ENCODE measurements around the gene SLC41A3.

The SLC41A3 gene

GRCh38 chr3:126053949-126054569, 29.9 kb downstream of the SLC41A3 start:
- Histone ChIP-seq H3K4me1 (ENCODE audit: control insufficient read depth, low read length) (peaks cover 9% of the 10 kb centered on the region), H3K9me3 (ENCODE audit: control insufficient read depth, insufficient read depth, low read length) (no peaks in the 10 kb centered on the region), H3F3A (ENCODE audit: control insufficient read depth, insufficient read depth) (no peaks in the 10 kb centered on the region), H3K9me2 (replicated peaks; ENCODE audit: control insufficient read depth, low read length) (no peaks in the 10 kb centered on the region), H3K4me2 (ENCODE audit: low read length) (no peak overlapping the region), H3K79me2 (ENCODE audit: control insufficient read depth, low read length) (no peaks in the 10 kb centered on the region), H4K20me1 (ENCODE audit: control insufficient read depth, insufficient read depth, low read depth, low read length) (no peaks in the 10 kb centered on the region), H3K36me3 (ENCODE audit: control insufficient read depth, low read length) (no peaks in the 10 kb centered on the region), H3K4me3 (ENCODE audit: low read length) (no peak overlapping the region), H3K27ac (ENCODE audit: low read depth, low read length) (no peak overlapping the region), H3K27me3 (ENCODE audit: control insufficient read depth, low read length) (no peaks in the 10 kb centered on the region)
- TF ChIP-seq, protein P1, sequence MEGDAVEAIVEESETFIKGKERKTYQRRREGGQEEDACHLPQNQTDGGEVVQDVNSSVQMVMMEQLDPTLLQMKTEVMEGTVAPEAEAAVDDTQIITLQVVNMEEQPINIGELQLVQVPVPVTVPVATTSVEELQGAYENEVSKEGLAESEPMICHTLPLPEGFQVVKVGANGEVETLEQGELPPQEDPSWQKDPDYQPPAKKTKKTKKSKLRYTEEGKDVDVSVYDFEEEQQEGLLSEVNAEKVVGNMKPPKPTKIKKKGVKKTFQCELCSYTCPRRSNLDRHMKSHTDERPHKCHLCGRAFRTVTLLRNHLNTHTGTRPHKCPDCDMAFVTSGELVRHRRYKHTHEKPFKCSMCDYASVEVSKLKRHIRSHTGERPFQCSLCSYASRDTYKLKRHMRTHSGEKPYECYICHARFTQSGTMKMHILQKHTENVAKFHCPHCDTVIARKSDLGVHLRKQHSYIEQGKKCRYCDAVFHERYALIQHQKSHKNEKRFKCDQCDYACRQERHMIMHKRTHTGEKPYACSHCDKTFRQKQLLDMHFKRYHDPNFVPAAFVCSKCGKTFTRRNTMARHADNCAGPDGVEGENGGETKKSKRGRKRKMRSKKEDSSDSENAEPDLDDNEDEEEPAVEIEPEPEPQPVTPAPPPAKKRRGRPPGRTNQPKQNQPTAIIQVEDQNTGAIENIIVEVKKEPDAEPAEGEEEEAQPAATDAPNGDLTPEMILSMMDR (IDR thresholded peaks at IDR 0.05; ENCODE audit: low read depth, low read length, poor library complexity, severe bottlenecking): no peak
- TF ChIP-seq EZH2phosphoT487 (IDR thresholded peaks at IDR 0.05; ENCODE audit: borderline replicate concordance, low read length): no peak

- Histone ChIP-seq H3K27ac (ENCODE audit: low read depth, low read length) (no peak overlapping the region), H3K36me3 (ENCODE audit: control insufficient read depth, low read length) (no peaks in the 10 kb centered on the region), H3K27me3 (ENCODE audit: control insufficient read depth, low read length) (no peaks in the 10 kb centered on the region), H4K20me1 (ENCODE audit: control insufficient read depth, insufficient read depth, low read depth, low read length) (no peaks in the 10 kb centered on the region), H3K9me3 (ENCODE audit: control insufficient read depth, insufficient read depth, low read length) (no peaks in the 10 kb centered on the region), H3K9me2 (replicated peaks; ENCODE audit: control insufficient read depth, low read length) (no peaks in the 10 kb centered on the region), H3F3A (ENCODE audit: control insufficient read depth, insufficient read depth) (no peaks in the 10 kb centered on the region), H3K4me2 (ENCODE audit: low read length) (no peak overlapping the region), H3K4me3 (ENCODE audit: low read length) (no peak overlapping the region), H3K79me2 (ENCODE audit: control insufficient read depth, low read length) (no peaks in the 10 kb centered on the region), H3K4me1 (ENCODE audit: control insufficient read depth, low read length) (peaks cover 9% of the 10 kb centered on the region)
- TF ChIP-seq, protein P1 (IDR thresholded peaks at IDR 0.05; ENCODE audit: low read depth, low read length, poor library complexity, severe bottlenecking): no peak
- no peak for TF ChIP-seq EZH2phosphoT487 (IDR thresholded peaks at IDR 0.05; ENCODE audit: borderline replicate concordance, low read length)
Observed at GRCh38 chr3:126053513-126053912, 30.4 kb downstream of the SLC41A3 start.

- no peak overlapping the region for H3K4me3 ChIP-seq (ENCODE audit: low read length)
- H3K79me2 ChIP-seq (ENCODE audit: control insufficient read depth, low read length): no peaks in the 10 kb centered on the region
- H3K36me3 ChIP-seq (ENCODE audit: control insufficient read depth, low read length): no peaks in the 10 kb centered on the region
- H3K27me3 ChIP-seq (ENCODE audit: control insufficient read depth, low read length): no peaks in the 10 kb centered on the region
- H3K4me2 ChIP-seq (ENCODE audit: low read length): peak overlapping the region; percentile 19; the same call in 1 of the 2 replicates
- no peaks in the 10 kb centered on the region for H3F3A ChIP-seq (ENCODE audit: control insufficient read depth, insufficient read depth)
- H3K4me1 ChIP-seq (ENCODE audit: control insufficient read depth, low read length): peaks cover 9% of the 10 kb centered on the region
- no peaks in the 10 kb centered on the region for H4K20me1 ChIP-seq (ENCODE audit: control insufficient read depth, insufficient read depth, low read depth, low read length)
- H3K9me3 ChIP-seq (ENCODE audit: control insufficient read depth, insufficient read depth, low read length): no peaks in the 10 kb centered on the region
- no peaks in the 10 kb centered on the region for H3K9me2 ChIP-seq (replicated peaks; ENCODE audit: control insufficient read depth, low read length)
- TF ChIP-seq, protein P1 (IDR thresholded peaks at IDR 0.05; ENCODE audit: low read depth, low read length, poor library complexity, severe bottlenecking): no peak
- H3K27ac ChIP-seq (ENCODE audit: low read depth, low read length): no peak overlapping the region
Observed at GRCh38 chr3:126052196-126053058, 31.5 kb downstream of the SLC41A3 start.

Data from DOHH2 (cell line).